ENCODE data around the gene ONECUT1.

Gene ONECUT1

GRCh38 chr15:52788099-52788986 lies 1.8 kb downstream of the ONECUT1 start:
- Histone ChIP-seq H3K4me1 (no peaks in the 10 kb centered on the region), H3K27me3 (peaks cover 98% of the 10 kb centered on the region), H3K36me3 (no peaks in the 10 kb centered on the region), H3K9me3 (no peaks in the 10 kb centered on the region), H3K4me3 (ENCODE audit: low read depth, low read length) (no peak overlapping the region)
- no peak for TF ChIP-seq CTCF (IDR thresholded peaks at IDR 0.05; ENCODE audit: low read depth, low read length)
- no peak for DNase-seq

GRCh38 chr15:52787549-52788098 lies 2.5 kb downstream of the ONECUT1 start:
- H3K4me3 ChIP-seq (ENCODE audit: low read depth, low read length) = no peak overlapping the region
- H3K27me3 ChIP-seq = peaks cover 98% of the 10 kb centered on the region
- H3K36me3 ChIP-seq = no peaks in the 10 kb centered on the region
- DNase-seq = no peak
- no peaks in the 10 kb centered on the region for H3K9me3 ChIP-seq
- no peaks in the 10 kb centered on the region for H3K4me1 ChIP-seq
- no peak for TF ChIP-seq CTCF (IDR thresholded peaks at IDR 0.05; ENCODE audit: low read depth, low read length)

- Histone ChIP-seq H3K36me3 (no peaks in the 10 kb centered on the region), H3K27me3 (peaks cover 98% of the 10 kb centered on the region), H3K4me3 (ENCODE audit: low read depth, low read length) (no peak overlapping the region), H3K9me3 (no peaks in the 10 kb centered on the region), H3K4me1 (no peaks in the 10 kb centered on the region)
- no peak for TF ChIP-seq CTCF (IDR thresholded peaks at IDR 0.05; ENCODE audit: low read depth, low read length)
- DNase-seq = no peak
Measured at GRCh38 chr15:52787123-52787503, 3.0 kb downstream of the ONECUT1 start.

- Histone ChIP-seq H3K27me3 (peaks cover 98% of the 10 kb centered on the region), H3K36me3 (no peaks in the 10 kb centered on the region), H3K4me1 (no peaks in the 10 kb centered on the region), H3K4me3 (ENCODE audit: low read depth, low read length) (no peak overlapping the region), H3K9me3 (no peaks in the 10 kb centered on the region)
- no peak for DNase-seq
- no peak for TF ChIP-seq CTCF (IDR thresholded peaks at IDR 0.05; ENCODE audit: low read depth, low read length)
Measured at GRCh38 chr15:52786436-52787122, 3.6 kb downstream of the ONECUT1 start.

GRCh38 chr15:52785672-52786406 lies 4.3 kb downstream of the ONECUT1 start:
- TF ChIP-seq CTCF (IDR thresholded peaks at IDR 0.05; ENCODE audit: low read depth, low read length) = no peak
- H3K36me3 ChIP-seq = no peaks in the 10 kb centered on the region
- H3K4me1 ChIP-seq = no peaks in the 10 kb centered on the region
- no peaks in the 10 kb centered on the region for H3K9me3 ChIP-seq
- no peak overlapping the region for H3K4me3 ChIP-seq (ENCODE audit: low read depth, low read length)
- H3K27me3 ChIP-seq = peaks cover 98% of the 10 kb centered on the region
- DNase-seq = no peak

All from BE2C (cell line).